K562 (cell line): ENCODE results near the gene DUSP16. TPM values are rescaled to one million over a fixed set of nuclear protein-coding genes. Genes with fewer than 3 reads are reported as not detected.

Source experiments
- ATAC-seq: fragments of 200-7000 bp; cut with Tn5 transposase; 3 replicates; pipeline ENCODE4 v1.9.1; 2020; ENCODE audit warnings: moderate library complexity
- BruUV-seq: library from RNA; stranded (reverse); fragments of 400-500 nt; replicated peaks from 2 replicates; lab custom pipeline; 2021; lab: Mats Ljungman, UMichigan
- CTCF ChIA-PET: fragments of 300-600 bp; formaldehyde crosslinking; extraction: SDS; loops from one replicate; lab custom pipeline; 2021; ENCODE audit warnings: low intra/inter-chr PET ratio; lab: Yijun Ruan, JAX
- POLR2A ChIA-PET: fragments of 300-600, 350-650 bp; sonication (Branson Sonifier 250); formaldehyde crosslinking; extraction: SDS; loops from one replicate; lab custom pipeline; 2021; ENCODE audit warnings: antibody characterized with exemption, inconsistent platforms; lab: Yijun Ruan, JAX
- DNase-seq, 4 experiments: peaks; one replicate each; pipeline versions ENCODE4 v3.0.0 to v3.0.0-alpha.2; 2011 to 2018; ENCODE audit warnings: low spot score in 3 of 4, mixed read lengths in 3 of 4; ENCODE audit errors: extremely low read depth in 1 of 4
- FAIRE-seq: peaks from 2 replicates; lab custom pipeline; 2011; peaks lifted over from hg19 to GRCh38; lab: Jason Lieb, UNC
- H2AFZ ChIP-seq: 2 replicates; pipeline ENCODE4 v1.6.0; 2011; ENCODE audit warnings: low read depth, low read length, control low read depth, inconsistent platforms
- H3K27ac ChIP-seq: fragments of 200-600 bp; 3 replicates; pipeline ENCODE4 v1.8.0; 2011; ENCODE audit warnings: low read depth, mild to moderate bottlenecking, control low read depth, inconsistent platforms, low read length, moderate library complexity, mixed read lengths; ENCODE audit errors: extremely low read depth
- H3K27me3 ChIP-seq, 2 experiments: fragments of 300-600 bp in 1 of 2; 2 replicates in 1 of 2; 3 replicates in 1 of 2; pipeline versions ENCODE4 v1.6.0 to v1.8.0; 2011; ENCODE audit warnings: inconsistent platforms in 2 of 2, low read length in 2 of 2, mild to moderate bottlenecking in 1 of 2, mixed read lengths in 1 of 2, moderate library complexity in 1 of 2; ENCODE audit not compliant: control insufficient read depth in 2 of 2, insufficient read depth in 2 of 2
- H3K36me3 ChIP-seq: fragments of 300-600 bp; 3 replicates; pipeline ENCODE4 v1.8.0; 2011; ENCODE audit warnings: mild to moderate bottlenecking, low read length, inconsistent platforms; ENCODE audit not compliant: control insufficient read depth, insufficient read depth
- H3K4me1 ChIP-seq, 2 experiments: fragments of 200-600 bp in 1 of 2; replicated peaks in 1 of 2; 2 replicates in 1 of 2; 3 replicates in 1 of 2; pipeline versions ENCODE4 v1.5.1 to v1.8.0; 2011; ENCODE audit warnings: inconsistent platforms in 2 of 2, low read length in 2 of 2, mild to moderate bottlenecking in 1 of 2, mixed read lengths in 1 of 2, moderate library complexity in 1 of 2; ENCODE audit not compliant: control insufficient read depth in 2 of 2, insufficient read depth in 2 of 2
- H3K4me2 ChIP-seq: 2 replicates; pipeline ENCODE4 v1.6.1; 2011; ENCODE audit warnings: low read length, control low read depth, inconsistent platforms, mixed read lengths; ENCODE audit not compliant: insufficient read depth
- H3K4me3 ChIP-seq: fragments of 200-600 bp; sonication (generic), shearing (Covaris generic); 2 replicates; pipeline ENCODE4 v1.5.1; 2016; ENCODE audit warnings: control low read depth, inconsistent platforms
- H3K79me2 ChIP-seq: fragments of 200-600 bp; 3 replicates; pipeline ENCODE4 v1.8.0; 2011; ENCODE audit warnings: low read length, inconsistent platforms; ENCODE audit not compliant: control insufficient read depth, insufficient read depth
- H3K9ac ChIP-seq, 2 experiments: 2 replicates each; pipeline versions ENCODE4 v1.6.0 to v1.6.1; 2011; ENCODE audit warnings: low read depth in 2 of 2, low read length in 2 of 2, control low read depth in 1 of 2, inconsistent platforms in 1 of 2, mild to moderate bottlenecking in 1 of 2, mixed read lengths in 1 of 2; ENCODE audit not compliant: insufficient read depth in 1 of 2
- H3K9me1 ChIP-seq: one replicate; pipeline ENCODE4 v1.6.0; 2011; ENCODE audit warnings: inconsistent platforms, mild to moderate bottlenecking, low read length, moderate library complexity; ENCODE audit not compliant: control insufficient read depth, insufficient read depth
- H3K9me3 ChIP-seq: replicated peaks from 2 replicates; pipeline ENCODE4 v1.5.1; 2011; ENCODE audit warnings: low read depth, low read length, inconsistent platforms; ENCODE audit not compliant: control insufficient read depth, insufficient read depth
- H4K20me1 ChIP-seq: replicated peaks from 2 replicates; pipeline ENCODE4 v1.6.1; 2011; ENCODE audit warnings: low read length, inconsistent platforms, mixed read lengths; ENCODE audit not compliant: control insufficient read depth, insufficient read depth
- E2F4 ChIP-seq: sonication (generic); formaldehyde crosslinking; IDR thresholded peaks from 2 replicates; pipeline ENCODE4 v1.8.0; 2022; ENCODE audit warnings: mild to moderate bottlenecking, low read depth, missing genetic modification reagents
- EGR1 ChIP-seq: fragments of 450-650 bp; conservative IDR thresholded peaks from 2 replicates; pipeline ENCODE4 v1.6.1; 2017; ENCODE audit warnings: mild to moderate bottlenecking
- FOSL1 ChIP-seq: fragments of 200-800 bp; sonication (Bioruptor generic); conservative IDR thresholded peaks from 2 replicates; pipeline ENCODE4 v1.6.1; 2016; ENCODE audit warnings: missing genetic modification characterization, missing compliant biosample characterization
- HNRNPLL ChIP-seq: fragments of 200-400 bp; formaldehyde crosslinking; IDR thresholded peaks from 2 replicates; pipeline ENCODE4 v1.6.1; 2017; ENCODE audit warnings: low read length, low read depth, mild to moderate bottlenecking; ENCODE audit not compliant: poor library complexity, severe bottlenecking
- HOXB6 ChIP-seq: fragments of 250-450 bp; sonication (Bioruptor Pico); IDR thresholded peaks from 2 replicates; pipeline ENCODE4 v1.5.1; 2022; ENCODE audit warnings: mild to moderate bottlenecking, borderline replicate concordance
- NBN ChIP-seq: fragments of 450-650 bp; IDR thresholded peaks from 2 replicates; pipeline ENCODE4 v1.6.1; 2016; ENCODE audit warnings: low read depth, mild to moderate bottlenecking
- NR0B1 ChIP-seq: fragments of 450-650 bp; IDR thresholded peaks from one replicate; pipeline ENCODE4 v1.6.1; 2018; ENCODE audit warnings: mild to moderate bottlenecking, moderate library complexity; ENCODE audit not compliant: partially characterized antibody
- NR1H2 ChIP-seq: sonication (generic); formaldehyde crosslinking; IDR thresholded peaks from 2 replicates; pipeline ENCODE4 v1.4.0; 2020; ENCODE audit warnings: mild to moderate bottlenecking, missing genetic modification reagents
- RFX5 ChIP-seq: IDR thresholded peaks from 2 replicates; pipeline ENCODE4 v1.6.1; 2011; ENCODE audit warnings: low read depth, mild to moderate bottlenecking, improper control_type of control experiment, low read length
- SIN3A ChIP-seq, 2 experiments: fragments of 150-350 bp in 1 of 2; IDR thresholded peaks; 2 replicates each; pipeline ENCODE4 v1.6.1; 2011 to 2016; ENCODE audit warnings: borderline replicate concordance in 2 of 2, low read depth in 2 of 2, low read length in 2 of 2, mild to moderate bottlenecking in 2 of 2, moderate library complexity in 2 of 2; ENCODE audit not compliant: control insufficient read depth in 1 of 2
- SLC30A9 ChIP-seq: fragments of 250-450 bp; sonication (Bioruptor Pico); IDR thresholded peaks from 2 replicates; pipeline ENCODE4 v1.8.0; 2022; ENCODE audit warnings: mild to moderate bottlenecking, moderate library complexity
- SMAD1 ChIP-seq: fragments of 150-350 bp; IDR thresholded peaks from 2 replicates; pipeline ENCODE4 v1.6.1; 2014; ENCODE audit warnings: low read length, low read depth; ENCODE audit not compliant: partially characterized antibody
- ZFPM2 ChIP-seq: fragments of 250-450 bp; sonication (Bioruptor Pico); IDR thresholded peaks from 2 replicates; pipeline ENCODE4 v1.5.1; 2022; ENCODE audit warnings: mild to moderate bottlenecking
- ZKSCAN8 ChIP-seq: fragments of 200-800 bp; sonication (Bioruptor generic); IDR thresholded peaks from 2 replicates; pipeline ENCODE4 v1.6.1; 2016; ENCODE audit warnings: missing genetic modification characterization, missing compliant biosample characterization
- ZNF165 ChIP-seq: fragments of 250-450 bp; sonication (Bioruptor Pico); IDR thresholded peaks from 2 replicates; pipeline ENCODE4 v1.4.0; 2020; ENCODE audit warnings: borderline replicate concordance
- ZNF184 ChIP-seq: sonication (generic); formaldehyde crosslinking; IDR thresholded peaks from 2 replicates; pipeline ENCODE4 v1.5.0; 2020; ENCODE audit warnings: missing genetic modification reagents
- ZNF253 ChIP-seq: fragments of 250-450 bp; sonication (Bioruptor Pico); conservative IDR thresholded peaks from 2 replicates; pipeline ENCODE4 v1.6.1; 2021; ENCODE audit warnings: mild to moderate bottlenecking
- ZNF707 ChIP-seq: fragments of 250-450 bp; sonication (Bioruptor Pico); conservative IDR thresholded peaks from 2 replicates; pipeline ENCODE4 v1.8.0; 2022; ENCODE audit warnings: inconsistent platforms, mild to moderate bottlenecking, moderate library complexity
- WGBS: fragments of 100-300 bp; shearing (Covaris generic); methylation state at CpG from one replicate; pipeline ENCODE4 v1.1.6; 2016; ENCODE audit warnings: low coverage, mixed read lengths; ENCODE audit not compliant: insufficient coverage; ENCODE audit errors: missing lambda C conversion rate; 5-methylcytosine and 5-hydroxymethylcytosine counted together
- in situ Hi-C: fragments of 300-500 bp; cut with MboI; formaldehyde crosslinking; loops from 4 replicates; pipeline ENCODE4 v1.15.0; 2018; ENCODE audit warnings: inconsistent platforms, mixed read lengths
- intact Hi-C: fragments of 100-400 bp; cut with micrococcal nuclease; formaldehyde crosslinking; loops from 2 replicates; pipeline ENCODE4 v1.14.2; 2022
- polyA plus RNA-seq, 8 experiments: library from polyadenylated mRNA; depleted of rRNA in 4 of 8; stranded (reverse) in 5 of 8; unstranded in 3 of 8; fragments of >200 nt; fragmentation: Nextera tagmentation in 2 of 8; fragmentation: Illumina TruSeq in 1 of 8; extraction: Ambion mirVana in 2 of 8; extraction: Trizol in 1 of 8; gene quantifications; 2 replicates each; pipeline versions ENCODE4 v1.2.1 to v1.2.3, GENCODE V29; 2011 to 2014; ENCODE audit warnings: inconsistent platforms in 1 of 8, missing spikeins in 1 of 8
- total RNA-seq, 7 experiments: library from RNA; depleted of rRNA in 6 of 7; stranded (reverse); fragments of >200 nt in 6 of 7; fragmentation: Illumina TruSeq in 2 of 7; extraction: Trizol in 2 of 7; gene quantifications; 2 replicates each; pipeline versions ENCODE4 v1.2.1 to v1.2.3, GENCODE V29; 2011 to 2021; ENCODE audit warnings: low replicate concordance in 1 of 7

Gene DUSP16
- total and polyA plus RNA-seq, 9 of the 15 experiments (the other 6 are each of a cell fraction or from before 2014, with no cell fraction given): 0.70 to 12.3 (median 5.7) TPM

GRCh38 chr12:12447236-12447635, 115.4 kb downstream of the DUSP16 start:
- in situ Hi-C loops: no loop called here

More at GRCh38 chr12:12447236-12447635, 115.4 kb downstream of the DUSP16 start:
- no peak overlapping the region for H3K4me2 ChIP-seq
- no peaks in the 10 kb centered on the region for H3K79me2 ChIP-seq
- intact Hi-C loops: no loop called here
- H3K4me3 ChIP-seq: no peak overlapping the region
- no peak overlapping the region for H3K27ac ChIP-seq
- peaks cover 0 to 8% of the 10 kb centered on the region in 2 experiments; a peak in 2 of 5 replicates for H3K4me1 ChIP-seq
- ChIA-PET POLR2A (no interaction called here), CTCF (no interaction called here)
- H3K36me3 ChIP-seq: no peaks in the 10 kb centered on the region
- H3K9me1 ChIP-seq: no peaks in the 10 kb centered on the region
- H2AFZ ChIP-seq: no peak overlapping the region
- H3K9me3 ChIP-seq: no peaks in the 10 kb centered on the region
- BruUV-seq: no TSS peak
- FAIRE-seq (no peak), DNase-seq (no peak), ATAC-seq (no peak)
- 0 out of 2 replicates have a peak, but pooled peaks cover 3% of the 10 kb centered on the region for H4K20me1 ChIP-seq
- 47% methylated on average over 7 of the region's 8 CpGs for whole genome bisulfite sequencing
- H3K9ac ChIP-seq: no peak overlapping the region
- H3K27me3 ChIP-seq: no peaks in the 10 kb centered on the region
- TF ChIP-seq RFX5: no peak
- no peak for TF ChIP-seq ZKSCAN8 (CRISPR knock-in tag)
- TF ChIP-seq NR0B1: no peak
- no peak for TF ChIP-seq EGR1
- TF ChIP-seq SIN3A (IDR thresholded peaks at IDR 0.05; ENCODE audit: borderline replicate concordance in 2 of 2, control insufficient read depth in 1 of 2, low read depth in 2 of 2, low read length in 2 of 2): no peak
- no peak for TF ChIP-seq ZNF184
- no peak for TF ChIP-seq SLC30A9
- no peak for TF ChIP-seq FOSL1
- no peak for TF ChIP-seq ZNF165 (CRISPR knock-in tag)
- TF ChIP-seq HNRNPLL: no peak
- TF ChIP-seq ZFPM2 (CRISPR knock-in tag): no peak
- TF ChIP-seq NR1H2: no peak
- no peak for TF ChIP-seq SMAD1
- no peak for TF ChIP-seq HOXB6 (CRISPR knock-in tag)
- no peak for TF ChIP-seq NBN
- no peak for TF ChIP-seq ZNF253
- no peak for TF ChIP-seq ZNF707
- no peak for TF ChIP-seq E2F4 (CRISPR knock-in tag)
